Dendritic cell treated with granulocyte-macrophage colony-stimulating factor and Interleukin-4, amounts not matched to agents 40 ng/mL and 50 ng/mL, for 4 days (primary cell): Measurements from ENCODE around the gene TTC1.
A peak's percentile ranks its signal among the peaks of the same experiment; 100 is the strongest.
"Not testable (repeated sequence)": the region's sequence is repeated elsewhere in the genome, so short reads cannot be mapped to it uniquely, and the experiment has no call there.

Experiments used
- H3K27ac Mint-ChIP-seq: one replicate; pipeline ENCODE4 v1.8.0; 2022; ENCODE audit warnings: mild to moderate bottlenecking, mixed read lengths
- H3K27me3 Mint-ChIP-seq: one replicate; pipeline ENCODE4 v1.8.0; 2022; ENCODE audit warnings: mild to moderate bottlenecking, mixed read lengths
- H3K36me3 Mint-ChIP-seq: one replicate; pipeline ENCODE4 v1.8.0; 2022; ENCODE audit warnings: low read depth, mixed read lengths
- H3K4me1 Mint-ChIP-seq: one replicate; pipeline ENCODE4 v1.8.0; 2022; ENCODE audit warnings: low read depth, mixed read lengths
- H3K4me3 Mint-ChIP-seq: one replicate; pipeline ENCODE4 v1.8.0; 2022; ENCODE audit warnings: mild to moderate bottlenecking, moderate library complexity, mixed read lengths
- H3K9me3 Mint-ChIP-seq: one replicate; pipeline ENCODE4 v1.8.0; 2022; ENCODE audit warnings: mixed read lengths
- intact Hi-C: fragments of 100-400 bp; cut with micrococcal nuclease; formaldehyde crosslinking; loops from one replicate; pipeline ENCODE4 v1.15.0; 2022

Gene TTC1

DNA sequence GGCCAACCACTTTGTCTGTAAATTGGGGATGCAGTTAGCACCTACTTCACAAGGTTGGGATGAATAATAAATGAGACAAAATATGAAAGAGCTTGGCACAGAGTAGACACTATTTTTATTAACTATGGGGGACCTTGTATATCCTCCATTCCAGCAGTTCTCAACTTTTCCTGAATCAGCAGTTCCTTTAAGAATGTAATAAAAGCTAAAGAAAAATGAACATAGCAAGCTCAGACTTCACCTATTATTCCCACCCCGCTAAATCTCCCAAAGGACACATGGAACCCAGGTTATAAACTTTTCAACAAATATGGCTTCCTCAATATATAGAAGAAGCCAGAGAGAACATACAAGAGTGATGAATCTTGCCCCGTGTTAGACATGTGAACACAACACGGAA lies 32.0 kb upstream of the TTC1 start:
- intact Hi-C loops = no loop called here
- peaks cover 9% of the 10 kb centered on the region for H3K4me1 Mint-ChIP-seq
- no peak overlapping the region for H3K27ac Mint-ChIP-seq
- no peak overlapping the region for H3K4me3 Mint-ChIP-seq
- no peaks in the 10 kb centered on the region for H3K36me3 Mint-ChIP-seq
- no peaks in the 10 kb centered on the region for H3K9me3 Mint-ChIP-seq
- peaks cover 50% of the 10 kb centered on the region for H3K27me3 Mint-ChIP-seq

DNA sequence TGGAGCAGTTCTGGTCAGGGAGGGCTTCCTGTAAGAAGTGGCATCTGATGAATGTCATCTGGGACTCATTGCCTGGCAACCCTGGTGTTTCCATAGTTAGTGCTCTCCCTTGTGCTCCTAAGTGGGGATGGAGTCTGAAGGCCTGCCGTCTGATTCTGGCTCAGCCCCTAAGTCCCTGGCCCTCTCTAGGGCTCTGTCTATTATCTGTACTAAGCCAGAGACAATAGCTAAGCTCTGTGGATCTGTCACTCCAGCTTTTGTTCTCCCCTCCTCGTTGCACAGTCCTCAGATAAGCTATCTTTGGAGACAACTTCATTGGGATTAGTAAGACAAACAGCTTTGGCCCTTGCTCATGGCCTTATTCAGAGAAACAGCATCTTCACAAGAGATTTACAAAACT lies 30.6 kb upstream of the TTC1 start:
- H3K9me3 Mint-ChIP-seq = no peaks in the 10 kb centered on the region
- intact Hi-C loops = no loop called here
- H3K27me3 Mint-ChIP-seq = peaks cover 47% of the 10 kb centered on the region
- no peak overlapping the region for H3K27ac Mint-ChIP-seq
- H3K4me3 Mint-ChIP-seq = no peak overlapping the region
- peaks cover under 1% of the 10 kb centered on the region for H3K4me1 Mint-ChIP-seq
- H3K36me3 Mint-ChIP-seq = no peaks in the 10 kb centered on the region

- intact Hi-C loops = no loop called here
- no peaks in the 10 kb centered on the region for H3K9me3 Mint-ChIP-seq
- H3K27ac Mint-ChIP-seq = no peak overlapping the region
- no peak overlapping the region for H3K4me3 Mint-ChIP-seq
- no peaks in the 10 kb centered on the region for H3K36me3 Mint-ChIP-seq
- peaks cover 51% of the 10 kb centered on the region for H3K27me3 Mint-ChIP-seq
- no peaks in the 10 kb centered on the region for H3K4me1 Mint-ChIP-seq
Observed at GRCh38 chr5:159982421-159983173, 26.3 kb upstream of the TTC1 start.

DNA sequence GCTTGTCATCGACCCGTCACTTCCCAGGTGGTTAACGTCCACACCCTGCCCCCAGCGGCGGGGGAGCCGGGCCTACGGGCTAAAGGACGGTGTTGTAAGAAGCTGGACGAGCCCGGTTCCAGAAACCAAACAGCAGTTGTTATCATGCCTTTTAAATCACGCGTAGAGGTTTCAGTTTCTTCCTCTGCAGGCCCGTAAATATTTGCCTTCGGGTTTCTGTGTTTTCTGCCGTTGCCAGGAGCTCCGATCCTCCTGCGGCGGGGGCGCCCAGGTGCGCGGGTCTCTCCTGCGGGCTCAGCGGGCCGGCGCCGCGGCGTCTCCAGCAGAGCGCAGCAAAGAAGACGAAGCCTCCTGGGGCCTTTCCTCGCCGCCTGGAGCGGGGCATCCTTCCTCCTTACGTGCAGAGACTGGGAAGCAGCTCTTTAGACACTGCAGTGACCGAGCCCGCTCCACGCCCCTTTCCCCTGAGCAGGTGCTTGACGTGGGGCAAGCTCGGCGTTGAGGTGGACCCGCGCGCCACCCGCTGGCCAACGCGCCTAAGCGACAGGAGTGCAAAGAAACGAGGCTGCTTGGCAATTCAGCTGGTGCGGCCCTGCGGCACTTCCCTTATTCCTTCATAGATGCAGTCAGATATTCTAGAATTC lies 21.8 kb upstream of the TTC1 start:
- Mint-ChIP-seq H3K27ac (no peak overlapping the region), H3K27me3 (peaks cover 55% of the 10 kb centered on the region), H3K9me3 (no peaks in the 10 kb centered on the region)

DNA sequence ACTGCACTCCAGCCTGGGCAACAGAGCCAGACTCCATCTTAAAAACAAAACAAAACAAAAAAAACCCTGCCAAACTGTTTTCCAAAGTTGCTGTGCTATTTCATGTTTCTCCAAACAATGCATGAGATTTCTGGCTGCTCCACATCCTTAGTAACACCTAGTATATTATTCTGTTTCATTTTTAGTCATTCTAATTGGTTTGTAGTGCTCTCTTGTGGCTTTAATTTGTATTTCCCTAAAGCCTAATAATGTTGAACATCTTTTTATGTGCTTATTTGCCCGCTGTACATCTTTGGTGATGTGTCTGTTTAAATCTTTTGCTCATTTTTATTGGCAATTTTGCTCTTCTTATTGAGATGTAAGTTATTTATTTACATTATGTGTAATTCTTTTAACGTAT lies 18.4 kb upstream of the TTC1 start:
- peaks cover 11% of the 10 kb centered on the region for H3K9me3 Mint-ChIP-seq
- H3K27ac Mint-ChIP-seq = no peak overlapping the region
- no peaks in the 10 kb centered on the region for H3K36me3 Mint-ChIP-seq
- intact Hi-C loops = loop anchor here (10.0 kb wide), 1 partner anchor 706 kb away; no protein-coding TSS in a partner anchor
- H3K4me1 Mint-ChIP-seq = no peaks in the 10 kb centered on the region
- peaks cover 38% of the 10 kb centered on the region for H3K27me3 Mint-ChIP-seq
- no peak overlapping the region for H3K4me3 Mint-ChIP-seq

More for the DNA sequence above, 21.8 kb upstream of the TTC1 start:
- no peaks in the 10 kb centered on the region for H3K36me3 Mint-ChIP-seq
- no peaks in the 10 kb centered on the region for H3K4me1 Mint-ChIP-seq
- intact Hi-C loops = no loop called here
- peak overlapping the region; percentile 66 for H3K4me3 Mint-ChIP-seq

DNA sequence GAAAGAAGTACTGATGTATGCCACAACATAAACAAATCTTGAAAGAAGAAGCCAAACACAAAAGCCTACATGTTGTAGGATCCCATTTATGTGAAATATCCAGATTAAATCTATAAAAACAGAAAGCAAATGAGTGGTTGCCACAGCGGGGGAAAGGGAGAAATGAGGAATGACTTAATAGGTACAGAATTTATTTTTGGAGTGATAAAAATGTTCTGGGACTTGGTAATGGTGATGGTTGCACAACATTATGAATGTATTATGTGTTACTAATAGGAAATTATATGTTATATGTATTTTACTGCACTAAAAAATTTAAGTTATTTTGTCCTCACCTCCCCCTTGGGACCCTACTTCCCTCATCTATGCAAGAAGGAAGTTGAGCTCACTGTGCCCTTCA lies 16.4 kb upstream of the TTC1 start:
- Mint-ChIP-seq H3K27me3 (peaks cover 24% of the 10 kb centered on the region), H3K4me3 (no peak overlapping the region), H3K27ac (no peak overlapping the region), H3K36me3 (no peaks in the 10 kb centered on the region), H3K4me1 (no peaks in the 10 kb centered on the region), H3K9me3 (peaks cover 11% of the 10 kb centered on the region)
- intact Hi-C loops = loop anchor here (10.0 kb wide), 1 partner anchor 708 kb away; no protein-coding TSS in a partner anchor

- Mint-ChIP-seq H3K4me3 (no peak overlapping the region), H3K36me3 (no peaks in the 10 kb centered on the region), H3K4me1 (no peaks in the 10 kb centered on the region), H3K9me3 (peaks cover 11% of the 10 kb centered on the region), H3K27me3 (peaks cover 21% of the 10 kb centered on the region), H3K27ac (no peak overlapping the region)
- intact Hi-C loops = loop anchor here (10.0 kb wide), 1 partner anchor 708 kb away; no protein-coding TSS in a partner anchor
Observed at GRCh38 chr5:159993194-159993593, 15.7 kb upstream of the TTC1 start.

GRCh38 chr5:159995907-159996306 lies 13.0 kb upstream of the TTC1 start:
- Mint-ChIP-seq H3K27me3 (peaks cover 21% of the 10 kb centered on the region), H3K9me3 (peaks cover 11% of the 10 kb centered on the region), H3K27ac (no peak overlapping the region), H3K4me1 (no peaks in the 10 kb centered on the region), H3K4me3 (no peak overlapping the region), H3K36me3 (no peaks in the 10 kb centered on the region)
- intact Hi-C loops = loop anchor here (10.0 kb wide), 1 partner anchor 711 kb away; no protein-coding TSS in a partner anchor

DNA sequence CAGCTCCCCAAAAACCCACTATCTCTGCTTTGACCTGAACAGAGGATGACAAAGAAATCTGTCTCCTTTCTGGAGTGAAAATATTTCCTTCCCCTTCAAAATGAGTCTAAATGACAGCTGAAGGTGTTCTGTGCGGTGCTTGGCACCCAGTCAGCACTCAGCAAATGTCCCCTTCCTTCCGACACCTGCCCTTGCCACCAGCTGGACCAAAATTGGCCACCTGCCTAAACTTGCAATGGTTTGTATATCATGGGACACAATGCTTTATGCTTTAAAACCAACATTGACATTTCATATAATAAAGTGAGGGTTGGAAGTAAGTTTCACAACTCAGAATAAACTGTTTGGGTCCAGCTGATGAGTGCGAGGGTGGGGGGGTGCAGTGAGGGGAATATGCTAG lies 7.5 kb upstream of the TTC1 start:
- Mint-ChIP-seq H3K9me3 (no peaks in the 10 kb centered on the region), H3K27me3 (peaks cover 33% of the 10 kb centered on the region), H3K4me3 (no peak overlapping the region), H3K4me1 (no peaks in the 10 kb centered on the region), H3K36me3 (no peaks in the 10 kb centered on the region), H3K27ac (no peak overlapping the region)
- intact Hi-C loops = no loop called here

DNA sequence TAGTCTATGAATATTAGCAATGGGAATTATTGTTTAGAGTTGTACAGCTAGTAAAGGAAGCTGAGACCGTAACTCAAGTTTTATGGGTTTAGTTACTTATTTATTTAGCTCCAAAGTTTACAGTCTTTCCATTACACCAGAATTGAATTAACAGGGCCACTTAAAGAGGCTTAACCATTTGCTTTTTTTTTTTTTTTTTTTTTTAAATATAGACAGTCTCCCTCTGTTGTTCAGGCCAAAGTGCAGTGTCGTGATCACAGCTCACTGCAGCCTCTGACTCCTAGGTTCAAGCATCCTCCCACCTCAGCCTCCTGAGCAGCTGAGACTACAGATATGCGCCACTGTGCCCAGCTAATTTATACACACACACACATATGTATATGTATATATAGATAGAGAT lies 1.4 kb upstream of the TTC1 start:
- intact Hi-C loops = no loop called here
- H3K9me3 Mint-ChIP-seq = no peaks in the 10 kb centered on the region
- H3K27ac Mint-ChIP-seq = no peak overlapping the region
- H3K27me3 Mint-ChIP-seq = peaks cover 6% of the 10 kb centered on the region
- H3K4me1 Mint-ChIP-seq = peaks cover 23% of the 10 kb centered on the region
- peaks cover 30% of the 10 kb centered on the region for H3K36me3 Mint-ChIP-seq
- no peak overlapping the region for H3K4me3 Mint-ChIP-seq

GRCh38 chr5:160008529-160008876 lies 436 bp upstream of the TTC1 start:
- H3K4me1 Mint-ChIP-seq = peaks cover 23% of the 10 kb centered on the region
- H3K27ac Mint-ChIP-seq = peak overlapping the region; percentile 97
- H3K9me3 Mint-ChIP-seq, intact Hi-C loops, H3K4me3 Mint-ChIP-seq, H3K27me3 Mint-ChIP-seq: not testable (repeated sequence)
- peaks cover 40% of the 10 kb centered on the region for H3K36me3 Mint-ChIP-seq

GRCh38 chr5:160009591-160009989 lies 651 bp downstream of the TTC1 start:
- Mint-ChIP-seq H3K36me3 (peaks cover 40% of the 10 kb centered on the region), H3K27me3 (peaks cover 2% of the 10 kb centered on the region), H3K27ac (peak overlapping the region; percentile 97), H3K9me3 (no peaks in the 10 kb centered on the region), H3K4me3 (peak overlapping the region; percentile 98), H3K4me1 (peaks cover 23% of the 10 kb centered on the region)
- intact Hi-C loops = no loop called here

DNA sequence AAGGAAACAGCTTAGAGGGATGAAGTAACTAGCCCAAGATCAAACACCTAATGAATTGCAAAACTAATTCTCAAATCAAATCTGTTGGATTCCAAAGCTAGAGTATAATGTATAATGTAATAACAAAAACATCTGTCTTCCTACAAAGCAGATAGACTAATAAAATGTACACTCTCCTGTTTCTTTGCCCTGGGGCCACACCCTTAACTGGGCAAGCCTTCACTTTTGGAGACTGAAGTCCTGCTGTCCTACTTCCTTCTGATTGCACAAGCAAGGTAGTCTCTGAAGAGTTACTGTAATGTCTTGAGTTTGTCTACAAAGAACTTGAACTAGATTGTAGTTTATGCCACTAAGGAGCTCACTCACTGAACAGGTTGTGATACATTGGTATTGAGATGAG lies 2.5 kb downstream of the TTC1 start:
- intact Hi-C loops = no loop called here
- Mint-ChIP-seq H3K36me3 (peaks cover 49% of the 10 kb centered on the region), H3K9me3 (no peaks in the 10 kb centered on the region), H3K27me3 (peaks cover 2% of the 10 kb centered on the region), H3K4me3 (no peak overlapping the region), H3K4me1 (peaks cover 23% of the 10 kb centered on the region), H3K27ac (no peak overlapping the region)

DNA sequence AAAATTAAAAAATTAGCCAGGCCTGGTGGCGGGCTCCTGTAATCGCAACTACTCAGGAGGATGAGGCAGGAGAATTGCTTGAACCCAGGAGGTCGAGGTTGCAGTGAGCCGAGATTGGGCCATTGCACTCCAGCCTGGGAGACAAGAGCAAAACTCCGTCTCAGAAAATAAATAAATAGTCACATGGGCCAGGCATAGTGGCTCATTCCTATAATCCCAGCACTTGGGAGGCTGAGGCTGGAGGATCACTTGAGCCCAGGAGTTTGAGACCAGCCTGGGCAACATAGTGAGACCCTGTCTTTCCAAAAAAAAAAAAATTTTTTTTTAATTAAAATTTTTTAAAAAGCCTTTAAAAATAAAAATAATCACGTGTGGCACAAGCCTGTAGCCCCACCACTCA lies 5.3 kb downstream of the TTC1 start:
- H3K27ac Mint-ChIP-seq, H3K27me3 Mint-ChIP-seq, H3K9me3 Mint-ChIP-seq, H3K4me3 Mint-ChIP-seq, intact Hi-C loops: not testable (repeated sequence)
- Mint-ChIP-seq H3K4me1 (peaks cover 23% of the 10 kb centered on the region), H3K36me3 (peaks cover 69% of the 10 kb centered on the region)
